ENCODE data around the gene MTA2. TPM values are rescaled to one million over a fixed set of nuclear protein-coding genes. Genes with fewer than 3 reads are reported as not detected.
A peak's percentile ranks its signal among the peaks of the same experiment; 100 is the strongest.
"Not testable (repeated sequence)": the region's sequence is repeated elsewhere in the genome, so short reads cannot be mapped to it uniquely, and the experiment has no call there.

MTA2 gene
- total RNA-seq, 4 donors from 2014 or later, result 77.1 to 172 (median 89.6) TPM

- DNase-seq (ENCODE audit: low spot score) (no peak), ATAC-seq (ENCODE audit: low FRiP score) (peak; percentile 6)
- TF ChIP-seq, protein P1, sequence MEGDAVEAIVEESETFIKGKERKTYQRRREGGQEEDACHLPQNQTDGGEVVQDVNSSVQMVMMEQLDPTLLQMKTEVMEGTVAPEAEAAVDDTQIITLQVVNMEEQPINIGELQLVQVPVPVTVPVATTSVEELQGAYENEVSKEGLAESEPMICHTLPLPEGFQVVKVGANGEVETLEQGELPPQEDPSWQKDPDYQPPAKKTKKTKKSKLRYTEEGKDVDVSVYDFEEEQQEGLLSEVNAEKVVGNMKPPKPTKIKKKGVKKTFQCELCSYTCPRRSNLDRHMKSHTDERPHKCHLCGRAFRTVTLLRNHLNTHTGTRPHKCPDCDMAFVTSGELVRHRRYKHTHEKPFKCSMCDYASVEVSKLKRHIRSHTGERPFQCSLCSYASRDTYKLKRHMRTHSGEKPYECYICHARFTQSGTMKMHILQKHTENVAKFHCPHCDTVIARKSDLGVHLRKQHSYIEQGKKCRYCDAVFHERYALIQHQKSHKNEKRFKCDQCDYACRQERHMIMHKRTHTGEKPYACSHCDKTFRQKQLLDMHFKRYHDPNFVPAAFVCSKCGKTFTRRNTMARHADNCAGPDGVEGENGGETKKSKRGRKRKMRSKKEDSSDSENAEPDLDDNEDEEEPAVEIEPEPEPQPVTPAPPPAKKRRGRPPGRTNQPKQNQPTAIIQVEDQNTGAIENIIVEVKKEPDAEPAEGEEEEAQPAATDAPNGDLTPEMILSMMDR (IDR thresholded peaks at IDR 0.05), result no peak
Measured at GRCh38 chr11:62573006-62573591, 28.6 kb downstream of the MTA2 start.

DNA sequence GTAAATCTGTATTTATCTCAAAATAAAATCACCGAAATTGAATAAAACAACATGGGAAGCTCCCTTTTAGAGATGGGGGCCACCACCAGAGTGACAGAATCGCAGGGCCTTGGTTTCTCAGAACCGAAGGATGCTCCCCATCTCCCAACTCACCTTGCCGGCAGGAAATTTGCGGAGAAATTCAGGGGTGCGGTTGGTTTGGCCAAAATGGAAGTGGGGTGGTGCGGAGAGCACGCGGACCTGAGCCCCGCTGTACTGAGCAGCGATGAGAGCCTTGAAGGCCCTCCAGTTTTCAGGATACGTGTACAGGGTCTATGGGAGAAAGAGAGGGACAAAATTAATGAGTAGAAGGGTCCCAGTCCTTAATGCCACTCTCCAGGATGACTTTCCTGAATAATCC lies 29.2 kb downstream of the MTA2 start:
- ATAC-seq (ENCODE audit: low FRiP score) (no peak), DNase-seq (ENCODE audit: low spot score) (no peak)
- TF ChIP-seq, protein P1 (IDR thresholded peaks at IDR 0.05), result no peak

DNA sequence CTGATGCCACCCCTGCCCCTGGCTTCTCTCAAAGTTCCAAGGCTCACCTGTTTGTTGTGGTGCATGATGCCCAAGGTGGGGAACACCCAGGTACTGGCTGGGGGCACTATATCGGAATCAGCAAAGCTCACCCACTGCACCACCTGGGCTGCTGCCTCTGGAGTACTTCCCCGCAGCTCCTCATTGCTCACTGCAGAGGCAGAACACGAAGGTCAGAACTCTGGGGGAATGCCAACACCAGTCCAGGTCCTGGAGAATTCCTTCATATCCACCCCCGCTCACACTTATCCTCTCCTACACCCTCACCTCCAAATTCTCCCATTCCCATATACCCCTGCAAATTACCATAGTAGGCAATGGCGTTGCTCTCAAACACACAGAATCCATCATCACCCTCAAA lies 30.2 kb downstream of the MTA2 start:
- DNase-seq (ENCODE audit: low spot score); ATAC-seq (ENCODE audit: low FRiP score): not testable (repeated sequence)

DNA sequence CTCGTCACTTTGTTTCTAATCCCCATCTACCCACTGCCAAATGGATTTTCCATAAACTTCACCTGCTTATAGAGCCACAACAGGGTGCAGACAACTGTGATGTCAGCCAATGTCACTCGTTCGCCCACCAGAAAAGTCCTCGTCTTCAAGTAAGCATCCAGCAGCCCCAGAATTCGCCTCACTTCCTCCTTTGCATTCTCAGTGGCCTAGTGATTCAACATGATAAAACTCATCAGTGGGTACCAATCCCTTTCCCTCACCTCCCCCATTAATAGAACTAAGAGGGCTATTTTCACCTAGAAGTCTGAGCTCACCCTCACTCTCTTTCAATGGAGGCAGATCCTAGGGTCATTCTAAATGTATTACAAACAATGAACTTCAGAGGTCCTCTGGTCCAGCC lies 30.8 kb downstream of the MTA2 start:
- DNase-seq (ENCODE audit: low spot score); ATAC-seq (ENCODE audit: low FRiP score): not testable (repeated sequence)

DNA sequence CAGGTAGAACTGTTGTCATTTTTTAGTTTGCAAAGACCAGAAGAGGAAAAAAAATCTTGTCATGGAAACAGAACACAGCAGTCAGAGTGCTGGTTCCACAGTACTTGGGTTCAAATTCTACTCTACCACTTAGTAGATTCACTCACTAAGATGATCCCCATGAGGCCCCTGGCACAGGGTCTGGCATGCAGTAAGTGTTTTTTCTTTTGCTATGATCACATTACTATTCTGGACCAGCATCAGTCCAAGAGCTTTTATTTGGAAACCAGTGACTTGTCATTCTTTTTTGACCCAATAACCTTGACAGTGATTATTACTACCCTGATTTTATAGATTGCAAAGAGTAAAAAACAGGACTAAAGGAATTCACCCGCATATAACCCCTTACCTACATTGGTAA lies 32.1 kb downstream of the MTA2 start:
- no peak for ATAC-seq (ENCODE audit: low FRiP score)
- TF ChIP-seq, protein P1 (IDR thresholded peaks at IDR 0.05), result no peak

DNA sequence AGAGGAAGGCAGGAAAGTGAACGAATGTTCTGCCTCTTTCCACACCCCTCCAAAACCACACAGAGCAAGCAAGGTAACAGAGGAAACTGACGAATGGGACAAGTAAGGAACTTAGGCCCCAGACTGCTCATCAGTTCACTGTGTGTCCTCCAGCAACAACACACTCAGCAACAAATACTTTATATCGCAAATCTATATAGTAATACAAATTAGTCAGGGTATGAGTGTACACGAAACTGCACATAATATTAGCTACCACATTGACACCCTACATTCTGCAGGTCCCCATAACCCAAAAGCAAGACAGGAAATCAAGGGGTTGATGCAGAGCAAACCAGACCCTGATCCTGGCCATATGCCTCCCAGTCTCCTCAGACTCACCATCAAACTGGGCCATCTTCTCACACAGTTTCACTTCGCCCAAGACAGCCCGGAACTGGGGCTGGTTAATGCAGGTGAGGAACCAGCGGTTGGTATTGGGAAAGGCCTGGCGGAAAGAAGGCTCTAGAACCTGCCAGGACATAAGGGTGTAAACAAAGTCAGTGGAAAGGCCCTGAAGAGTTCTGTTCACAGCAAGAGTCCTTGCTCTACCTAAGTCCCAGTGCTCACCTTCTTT lies 34.5 kb downstream of the MTA2 start:
- DNase-seq (ENCODE audit: low spot score) (no peak), ATAC-seq (ENCODE audit: low FRiP score) (no peak)
- TF ChIP-seq, protein P1 (IDR thresholded peaks at IDR 0.05), result no peak

More for the DNA sequence above, 32.1 kb downstream of the MTA2 start:
- no peak for DNase-seq (ENCODE audit: low spot score)

DNA sequence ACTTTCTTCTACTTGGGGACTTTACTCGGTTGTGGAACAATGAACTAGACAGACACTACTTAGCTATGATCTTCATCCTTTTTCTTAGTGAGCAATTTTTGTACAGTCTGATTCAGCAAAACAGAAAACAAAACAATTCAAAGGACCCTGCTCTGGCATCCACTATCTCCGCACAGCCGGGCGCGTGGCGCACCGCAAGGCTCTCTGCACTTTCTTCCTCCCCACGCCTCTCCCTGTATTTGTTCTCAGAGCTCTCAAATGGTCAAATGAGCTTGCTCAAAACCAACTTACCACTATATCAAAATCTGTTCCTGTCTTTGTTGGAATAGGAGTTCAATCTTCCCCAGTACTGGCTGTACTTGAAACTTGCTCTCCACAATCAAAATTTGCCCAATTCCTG lies 35.4 kb downstream of the MTA2 start:
- no peak for ATAC-seq (ENCODE audit: low FRiP score)
- TF ChIP-seq, protein P1 (IDR thresholded peaks at IDR 0.05), result no peak
- DNase-seq (ENCODE audit: low spot score), result no peak

- ATAC-seq (ENCODE audit: low FRiP score) (no peak), DNase-seq (ENCODE audit: low spot score) (no peak)
- TF ChIP-seq, protein P1 (IDR thresholded peaks at IDR 0.05), result no peak
Measured at GRCh38 chr11:62565100-62565802, 36.4 kb downstream of the MTA2 start.

- DNase-seq (ENCODE audit: low spot score), result not testable (repeated sequence)
Measured at GRCh38 chr11:62561677-62562230, 39.9 kb downstream of the MTA2 start.

More at GRCh38 chr11:62561677-62562230, 39.9 kb downstream of the MTA2 start:
- not testable (repeated sequence) for ATAC-seq (ENCODE audit: low FRiP score)
